K562 (cell line): ENCODE data around the gene CACNA1C. TPM values are rescaled to one million over a fixed set of nuclear protein-coding genes. Genes with fewer than 3 reads are reported as not detected.

Source experiments
- ATAC-seq: fragments of 200-7000 bp; cut with Tn5 transposase; 3 replicates; pipeline ENCODE4 v1.9.1; 2020; ENCODE audit warnings: moderate library complexity
- BruUV-seq: library from RNA; stranded (reverse); fragments of 400-500 nt; replicated peaks from 2 replicates; lab custom pipeline; 2021; lab: Mats Ljungman, UMichigan
- CTCF ChIA-PET: fragments of 300-600 bp; formaldehyde crosslinking; extraction: SDS; loops from one replicate; lab custom pipeline; 2021; ENCODE audit warnings: low intra/inter-chr PET ratio; lab: Yijun Ruan, JAX
- POLR2A ChIA-PET: fragments of 300-600, 350-650 bp; sonication (Branson Sonifier 250); formaldehyde crosslinking; extraction: SDS; loops from one replicate; lab custom pipeline; 2021; ENCODE audit warnings: antibody characterized with exemption, inconsistent platforms; lab: Yijun Ruan, JAX
- DNase-seq, 4 experiments: peaks; one replicate each; pipeline versions ENCODE4 v3.0.0 to v3.0.0-alpha.2; 2011 to 2018; ENCODE audit warnings: low spot score in 3 of 4, mixed read lengths in 3 of 4; ENCODE audit errors: extremely low read depth in 1 of 4
- FAIRE-seq: peaks from 2 replicates; lab custom pipeline; 2011; peaks lifted over from hg19 to GRCh38; lab: Jason Lieb, UNC
- H2AFZ ChIP-seq: 2 replicates; pipeline ENCODE4 v1.6.0; 2011; ENCODE audit warnings: low read depth, low read length, control low read depth, inconsistent platforms
- H3K27ac ChIP-seq: fragments of 200-600 bp; 3 replicates; pipeline ENCODE4 v1.8.0; 2011; ENCODE audit warnings: low read depth, mild to moderate bottlenecking, control low read depth, inconsistent platforms, low read length, moderate library complexity, mixed read lengths; ENCODE audit errors: extremely low read depth
- H3K27me3 ChIP-seq, 2 experiments: fragments of 300-600 bp in 1 of 2; 2 replicates in 1 of 2; 3 replicates in 1 of 2; pipeline versions ENCODE4 v1.6.0 to v1.8.0; 2011; ENCODE audit warnings: inconsistent platforms in 2 of 2, low read length in 2 of 2, mild to moderate bottlenecking in 1 of 2, mixed read lengths in 1 of 2, moderate library complexity in 1 of 2; ENCODE audit not compliant: control insufficient read depth in 2 of 2, insufficient read depth in 2 of 2
- H3K36me3 ChIP-seq: fragments of 300-600 bp; 3 replicates; pipeline ENCODE4 v1.8.0; 2011; ENCODE audit warnings: mild to moderate bottlenecking, low read length, inconsistent platforms; ENCODE audit not compliant: control insufficient read depth, insufficient read depth
- H3K4me1 ChIP-seq, 2 experiments: fragments of 200-600 bp in 1 of 2; replicated peaks in 1 of 2; 2 replicates in 1 of 2; 3 replicates in 1 of 2; pipeline versions ENCODE4 v1.5.1 to v1.8.0; 2011; ENCODE audit warnings: inconsistent platforms in 2 of 2, low read length in 2 of 2, mild to moderate bottlenecking in 1 of 2, mixed read lengths in 1 of 2, moderate library complexity in 1 of 2; ENCODE audit not compliant: control insufficient read depth in 2 of 2, insufficient read depth in 2 of 2
- H3K4me2 ChIP-seq: 2 replicates; pipeline ENCODE4 v1.6.1; 2011; ENCODE audit warnings: low read length, control low read depth, inconsistent platforms, mixed read lengths; ENCODE audit not compliant: insufficient read depth
- H3K4me3 ChIP-seq: fragments of 200-600 bp; sonication (generic), shearing (Covaris generic); 2 replicates; pipeline ENCODE4 v1.5.1; 2016; ENCODE audit warnings: control low read depth, inconsistent platforms
- H3K79me2 ChIP-seq: fragments of 200-600 bp; 3 replicates; pipeline ENCODE4 v1.8.0; 2011; ENCODE audit warnings: low read length, inconsistent platforms; ENCODE audit not compliant: control insufficient read depth, insufficient read depth
- H3K9ac ChIP-seq, 2 experiments: 2 replicates each; pipeline versions ENCODE4 v1.6.0 to v1.6.1; 2011; ENCODE audit warnings: low read depth in 2 of 2, low read length in 2 of 2, control low read depth in 1 of 2, inconsistent platforms in 1 of 2, mild to moderate bottlenecking in 1 of 2, mixed read lengths in 1 of 2; ENCODE audit not compliant: insufficient read depth in 1 of 2
- H3K9me1 ChIP-seq: one replicate; pipeline ENCODE4 v1.6.0; 2011; ENCODE audit warnings: inconsistent platforms, mild to moderate bottlenecking, low read length, moderate library complexity; ENCODE audit not compliant: control insufficient read depth, insufficient read depth
- H3K9me3 ChIP-seq: replicated peaks from 2 replicates; pipeline ENCODE4 v1.5.1; 2011; ENCODE audit warnings: low read depth, low read length, inconsistent platforms; ENCODE audit not compliant: control insufficient read depth, insufficient read depth
- H4K20me1 ChIP-seq: replicated peaks from 2 replicates; pipeline ENCODE4 v1.6.1; 2011; ENCODE audit warnings: low read length, inconsistent platforms, mixed read lengths; ENCODE audit not compliant: control insufficient read depth, insufficient read depth
- ASH1L ChIP-seq: fragments of 450-650 bp; IDR thresholded peaks from 2 replicates; pipeline ENCODE4 v1.6.1; 2018; ENCODE audit warnings: borderline replicate concordance, mild to moderate bottlenecking, low read depth; ENCODE audit not compliant: partially characterized antibody
- PPARD ChIP-seq: fragments of 250-450 bp; sonication (Bioruptor Pico); IDR thresholded peaks from 2 replicates; pipeline ENCODE4 v1.8.0; 2022; ENCODE audit warnings: inconsistent platforms, mild to moderate bottlenecking, moderate library complexity
- RFX1 ChIP-seq: fragments of 450-650 bp; IDR thresholded peaks from 2 replicates; pipeline ENCODE4 v1.6.1; 2016; ENCODE audit warnings: mild to moderate bottlenecking, moderate library complexity
- SREBF2 ChIP-seq: sonication (generic); formaldehyde crosslinking; IDR thresholded peaks from 2 replicates; pipeline ENCODE4 v1.4.0; 2020; ENCODE audit warnings: mild to moderate bottlenecking, missing genetic modification reagents
- TAF15 ChIP-seq: fragments of 200-400 bp; formaldehyde crosslinking; IDR thresholded peaks from 2 replicates; pipeline ENCODE4 v1.6.1; 2017; ENCODE audit warnings: mild to moderate bottlenecking, low read depth, low read length, moderate library complexity
- ZBED1 ChIP-seq: IDR thresholded peaks from 2 replicates; pipeline ENCODE4 v1.6.1; 2014
- ZFP30 ChIP-seq: fragments of 250-450 bp; sonication (Bioruptor Pico); IDR thresholded peaks from 2 replicates; pipeline ENCODE4 v1.8.0; 2022; ENCODE audit warnings: moderate library complexity, mild to moderate bottlenecking, inconsistent platforms, borderline replicate concordance
- ZNF224 ChIP-seq: sonication (generic); formaldehyde crosslinking; IDR thresholded peaks from 2 replicates; pipeline ENCODE4 v1.8.0; 2022; ENCODE audit warnings: mild to moderate bottlenecking, missing genetic modification reagents
- ZNF24 ChIP-seq: fragments of 450-650 bp; IDR thresholded peaks from 2 replicates; pipeline ENCODE4 v1.6.1; 2016
- ZNF316 ChIP-seq: fragments of 450-650 bp; IDR thresholded peaks from 2 replicates; pipeline ENCODE4 v1.6.1; 2016
- ZNF830 ChIP-seq: fragments of 250-450 bp; sonication (Bioruptor Pico); IDR thresholded peaks from 2 replicates; pipeline ENCODE4 v1.5.0; 2021; ENCODE audit warnings: mild to moderate bottlenecking
- WGBS: fragments of 100-300 bp; shearing (Covaris generic); methylation state at CpG from one replicate; pipeline ENCODE4 v1.1.6; 2016; ENCODE audit warnings: low coverage, mixed read lengths; ENCODE audit not compliant: insufficient coverage; ENCODE audit errors: missing lambda C conversion rate; 5-methylcytosine and 5-hydroxymethylcytosine counted together
- in situ Hi-C: fragments of 300-500 bp; cut with MboI; formaldehyde crosslinking; loops from 4 replicates; pipeline ENCODE4 v1.15.0; 2018; ENCODE audit warnings: inconsistent platforms, mixed read lengths
- intact Hi-C: fragments of 100-400 bp; cut with micrococcal nuclease; formaldehyde crosslinking; loops from 2 replicates; pipeline ENCODE4 v1.14.2; 2022
- polyA plus RNA-seq, 8 experiments: library from polyadenylated mRNA; depleted of rRNA in 4 of 8; stranded (reverse) in 5 of 8; unstranded in 3 of 8; fragments of >200 nt; fragmentation: Nextera tagmentation in 2 of 8; fragmentation: Illumina TruSeq in 1 of 8; extraction: Ambion mirVana in 2 of 8; extraction: Trizol in 1 of 8; gene quantifications; 2 replicates each; pipeline versions ENCODE4 v1.2.1 to v1.2.3, GENCODE V29; 2011 to 2014; ENCODE audit warnings: inconsistent platforms in 1 of 8, missing spikeins in 1 of 8
- total RNA-seq, 7 experiments: library from RNA; depleted of rRNA in 6 of 7; stranded (reverse); fragments of >200 nt in 6 of 7; fragmentation: Illumina TruSeq in 2 of 7; extraction: Trizol in 2 of 7; gene quantifications; 2 replicates each; pipeline versions ENCODE4 v1.2.1 to v1.2.3, GENCODE V29; 2011 to 2021; ENCODE audit warnings: low replicate concordance in 1 of 7
- TF ChIP-seq, protein P1 (sequence below): fragments of 200-800 bp; sonication (Bioruptor generic); IDR thresholded peaks from 2 replicates; pipeline ENCODE4 v1.6.1; 2017; ENCODE audit warnings: missing genetic modification characterization, missing compliant biosample characterization
- TF ChIP-seq, protein P2 (sequence below): IDR thresholded peaks from 2 replicates; pipeline ENCODE4 v1.6.1; 2012; ENCODE audit warnings: low read depth, low read length, improper control_type of control experiment, borderline replicate concordance

CACNA1C gene
- total and polyA plus RNA-seq, 9 of the 15 experiments (the other 6 are each of a cell fraction or from before 2014, with no cell fraction given): not detected

DNA sequence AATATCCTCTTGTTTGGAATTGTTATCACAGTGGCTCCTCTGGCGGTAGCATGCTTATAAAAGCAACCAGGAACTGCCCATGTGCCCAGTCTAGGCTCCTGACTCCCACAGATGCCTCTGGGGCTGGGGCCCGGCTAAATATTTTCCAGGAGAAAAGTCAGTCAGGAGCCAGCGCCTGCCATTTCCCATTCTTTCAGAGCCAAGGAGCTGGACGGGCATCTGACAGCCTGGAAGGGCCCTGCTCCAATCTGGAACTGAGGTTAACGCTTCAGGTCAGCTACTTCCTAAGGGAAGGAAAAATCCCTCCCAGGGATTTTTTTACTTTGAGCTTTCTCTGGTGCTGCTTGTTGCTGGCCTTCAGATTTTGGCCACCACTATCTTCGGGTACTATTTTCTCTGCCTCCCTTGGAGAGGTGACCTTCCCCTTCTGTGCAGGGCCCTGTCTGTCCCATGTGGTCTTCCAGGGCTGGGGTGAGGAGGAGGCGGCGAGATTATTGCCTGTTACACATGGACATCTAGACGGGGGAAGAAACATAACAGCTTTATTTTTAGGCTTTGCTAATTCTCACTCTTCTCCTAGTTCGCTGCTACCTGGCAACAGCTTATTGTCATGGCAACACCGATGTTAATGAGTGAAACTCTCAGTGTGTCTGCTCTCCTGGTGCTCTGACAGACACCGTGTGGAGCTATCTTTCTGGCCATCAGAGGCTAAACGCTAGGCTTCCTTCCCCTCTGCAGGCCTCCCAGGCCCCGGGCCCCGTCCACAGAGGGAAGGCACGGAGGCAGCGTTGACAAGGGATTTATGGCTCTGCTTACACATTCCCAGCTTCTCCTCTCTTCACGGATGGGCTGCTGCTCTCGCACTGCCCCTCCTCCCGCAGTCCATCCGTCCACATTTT is 160.4 kb downstream of the CACNA1C start:
- no peaks in the 10 kb centered on the region for H3K79me2 ChIP-seq
- POLR2A ChIA-PET: interaction anchor here (0.7 kb wide), 1 partner anchor 1012 kb away, joined by 3 read pairs; no protein-coding TSS in a partner anchor
- TF ChIP-seq ZNF224 (CRISPR knock-in tag): no peak
- TF ChIP-seq RFX1: peak; percentile 54
- BruUV-seq: no TSS peak
- DNase-seq: no peak
- no peak overlapping the region for H3K4me3 ChIP-seq
- peaks cover 0 to 28% of the 10 kb centered on the region in 2 experiments; a peak in 2 of 5 replicates for H3K27me3 ChIP-seq
- no peak overlapping the region for H2AFZ ChIP-seq
- H3K9me1 ChIP-seq: no peaks in the 10 kb centered on the region
- no peaks in the 10 kb centered on the region for H3K36me3 ChIP-seq
- H3K27ac ChIP-seq: no peak overlapping the region
- no peaks in the 10 kb centered on the region for H4K20me1 ChIP-seq
- H3K4me2 ChIP-seq: no peak overlapping the region
- H3K9ac ChIP-seq: no peak overlapping the region
- intact Hi-C loops: no loop called here
- 3% methylated on average over 18 of the region's 21 CpGs for WGBS
- no peaks in the 10 kb centered on the region for H3K9me3 ChIP-seq
- no peak for FAIRE-seq
- H3K4me1 ChIP-seq: no peaks in the 10 kb centered on the region
- in situ Hi-C loops: no loop called here
- CTCF ChIA-PET: no interaction called here
- no peak for ATAC-seq

DNA sequence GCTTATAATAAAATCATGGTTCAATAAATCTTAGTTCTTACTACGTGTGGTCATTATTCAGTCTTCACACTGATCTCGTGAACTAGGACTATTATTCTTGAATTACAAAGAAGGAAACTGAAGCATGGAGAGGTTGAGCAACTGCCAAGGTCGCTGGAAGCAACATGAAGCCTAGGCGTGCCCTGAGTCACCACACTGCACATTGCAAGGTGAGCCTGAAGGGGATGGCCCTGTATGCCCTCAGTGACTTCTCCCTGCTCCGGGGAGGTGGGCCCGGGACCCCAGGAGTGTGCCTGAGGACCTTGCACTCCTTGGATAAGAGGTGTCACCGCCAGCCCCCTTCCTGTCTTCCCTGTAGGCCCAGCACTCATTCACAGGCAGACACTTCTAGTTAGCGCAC is 161.6 kb downstream of the CACNA1C start:
- H3K79me2 ChIP-seq: no peaks in the 10 kb centered on the region
- ATAC-seq (no peak), DNase-seq (no peak), FAIRE-seq (no peak)
- no peaks in the 10 kb centered on the region for H3K4me1 ChIP-seq
- H3K9me3 ChIP-seq: no peaks in the 10 kb centered on the region
- ChIA-PET POLR2A (no interaction called here), CTCF (no interaction called here)
- no peaks in the 10 kb centered on the region for H4K20me1 ChIP-seq
- WGBS: 6% methylated on average over 6 of the region's 8 CpGs
- no peaks in the 10 kb centered on the region for H3K36me3 ChIP-seq
- H3K4me2 ChIP-seq: no peak overlapping the region
- no peak overlapping the region for H3K9ac ChIP-seq
- H3K27me3 ChIP-seq: peaks cover 0 to 26% of the 10 kb centered on the region in 2 experiments; a peak in 1 of 5 replicates
- H2AFZ ChIP-seq: no peak overlapping the region
- in situ Hi-C loops (no loop called here), intact Hi-C loops (no loop called here)
- H3K27ac ChIP-seq: no peak overlapping the region
- no peaks in the 10 kb centered on the region for H3K9me1 ChIP-seq
- H3K4me3 ChIP-seq: no peak overlapping the region
- no TSS peak for BruUV-seq
- no peak for TF ChIP-seq TAF15
- TF ChIP-seq ZBED1: no peak
- TF ChIP-seq PPARD (CRISPR knock-in tag): no peak
- no peak for TF ChIP-seq ZNF316
- TF ChIP-seq SREBF2 (CRISPR knock-in tag): no peak
- no peak for TF ChIP-seq ZNF24
- TF ChIP-seq ZNF830 (CRISPR knock-in tag): no peak
- TF ChIP-seq, protein P1, sequence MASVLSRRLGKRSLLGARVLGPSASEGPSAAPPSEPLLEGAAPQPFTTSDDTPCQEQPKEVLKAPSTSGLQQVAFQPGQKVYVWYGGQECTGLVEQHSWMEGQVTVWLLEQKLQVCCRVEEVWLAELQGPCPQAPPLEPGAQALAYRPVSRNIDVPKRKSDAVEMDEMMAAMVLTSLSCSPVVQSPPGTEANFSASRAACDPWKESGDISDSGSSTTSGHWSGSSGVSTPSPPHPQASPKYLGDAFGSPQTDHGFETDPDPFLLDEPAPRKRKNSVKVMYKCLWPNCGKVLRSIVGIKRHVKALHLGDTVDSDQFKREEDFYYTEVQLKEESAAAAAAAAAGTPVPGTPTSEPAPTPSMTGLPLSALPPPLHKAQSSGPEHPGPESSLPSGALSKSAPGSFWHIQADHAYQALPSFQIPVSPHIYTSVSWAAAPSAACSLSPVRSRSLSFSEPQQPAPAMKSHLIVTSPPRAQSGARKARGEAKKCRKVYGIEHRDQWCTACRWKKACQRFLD: no peak
- TF ChIP-seq, protein P2, sequence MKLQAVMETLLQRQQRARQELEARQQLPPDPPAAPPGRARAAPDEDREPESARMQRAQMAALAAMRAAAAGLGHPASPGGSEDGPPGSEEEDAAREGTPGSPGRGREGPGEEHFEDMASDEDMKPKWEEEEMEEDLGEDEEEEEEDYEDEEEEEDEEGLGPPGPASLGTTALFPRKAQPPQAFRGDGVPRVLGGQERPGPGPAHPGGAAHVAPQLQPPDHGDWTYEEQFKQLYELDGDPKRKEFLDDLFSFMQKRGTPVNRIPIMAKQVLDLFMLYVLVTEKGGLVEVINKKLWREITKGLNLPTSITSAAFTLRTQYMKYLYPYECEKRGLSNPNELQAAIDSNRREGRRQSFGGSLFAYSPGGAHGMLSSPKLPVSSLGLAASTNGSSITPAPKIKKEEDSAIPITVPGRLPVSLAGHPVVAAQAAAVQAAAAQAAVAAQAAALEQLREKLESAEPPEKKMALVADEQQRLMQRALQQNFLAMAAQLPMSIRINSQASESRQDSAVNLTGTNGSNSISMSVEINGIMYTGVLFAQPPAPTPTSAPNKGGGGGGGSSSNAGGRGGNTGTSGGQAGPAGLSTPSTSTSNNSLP: no peak
- TF ChIP-seq ASH1L: no peak
- no peak for TF ChIP-seq ZFP30
